Neutrophil (primary cell): Measurements from ENCODE around the gene COL8A2.

Experiments
- H3K27ac ChIP-seq: fragments of 200-600 bp; sonication (generic); 2 replicates; pipeline ENCODE4 v1.5.1; 2016; ENCODE audit warnings: mild to moderate bottlenecking, moderate library complexity
- H3K27me3 ChIP-seq: fragments of 200-600 bp; sonication (generic); 2 replicates; pipeline ENCODE4 v1.6.0; 2016; ENCODE audit warnings: mild to moderate bottlenecking
- H3K36me3 ChIP-seq: fragments of 200-600 bp; sonication (generic); 2 replicates; pipeline ENCODE4 v1.5.1; 2017
- H3K4me1 ChIP-seq, 2 experiments: fragments of 200-600 bp in 1 of 2; sonication (generic) in 1 of 2; 1 replicate in 1 of 2; 2 replicates in 1 of 2; pipeline versions ENCODE4 v1.5.1 to v1.6.1; 2013 to 2016; ENCODE audit warnings: low read depth in 1 of 2, low read length in 1 of 2, mild to moderate bottlenecking in 1 of 2, moderate library complexity in 1 of 2; ENCODE audit not compliant: control insufficient read depth in 1 of 2, insufficient read depth in 1 of 2
- H3K4me3 ChIP-seq, 2 experiments: fragments of 200-600 bp in 1 of 2; sonication (generic) in 1 of 2; 1 replicate in 1 of 2; 2 replicates in 1 of 2; pipeline ENCODE4 v1.5.1; 2013 to 2016; ENCODE audit warnings: low read depth in 1 of 2, low read length in 1 of 2, mild to moderate bottlenecking in 1 of 2, moderate library complexity in 1 of 2
- H3K9me3 ChIP-seq: fragments of 200-600 bp; sonication (generic); 2 replicates; pipeline ENCODE4 v1.5.1; 2016
- CTCF ChIP-seq: fragments of 200-600 bp; sonication (generic); IDR thresholded peaks from 2 replicates; pipeline ENCODE4 v1.5.1; 2016; ENCODE audit warnings: antibody characterized with exemption

The COL8A2 gene

GRCh38 chr1:36136535-36136934 lies 11.5 kb upstream of the COL8A2 start:
- Histone ChIP-seq H3K27ac (no peak overlapping the region), H3K4me3 (no peak overlapping the region), H3K4me1 (peaks cover 14 to 16% of the 10 kb centered on the region in 2 experiments), H3K27me3 (no peaks in the 10 kb centered on the region), H3K36me3 (peaks cover 43% of the 10 kb centered on the region), H3K9me3 (no peaks in the 10 kb centered on the region)
- no peak for TF ChIP-seq CTCF

DNA sequence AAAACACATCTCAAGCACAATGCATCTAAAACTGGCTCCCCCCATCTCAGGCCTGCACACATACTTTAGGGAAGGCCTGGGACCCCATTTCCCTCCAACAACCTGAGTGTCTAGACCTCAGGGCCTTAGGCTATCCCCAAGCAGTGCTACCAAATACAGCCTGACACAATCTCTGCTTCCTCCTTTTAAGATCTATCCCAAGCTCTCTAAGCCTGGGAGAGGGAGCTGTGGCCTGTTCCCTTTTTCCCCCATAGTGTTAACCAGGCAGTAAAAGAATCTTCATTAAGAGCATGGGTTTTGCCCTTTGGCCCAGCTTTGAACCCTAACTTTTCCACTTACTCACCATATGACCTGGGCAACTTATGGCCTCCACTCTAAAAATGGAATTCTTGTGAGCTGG lies 10.8 kb upstream of the COL8A2 start:
- TF ChIP-seq CTCF, result no peak
- H3K36me3 ChIP-seq, result peaks cover 43% of the 10 kb centered on the region
- H3K4me1 ChIP-seq, result peaks cover 14 to 16% of the 10 kb centered on the region in 2 experiments
- no peaks in the 10 kb centered on the region for H3K9me3 ChIP-seq
- H3K27me3 ChIP-seq, result no peaks in the 10 kb centered on the region
- no peak overlapping the region for H3K27ac ChIP-seq
- H3K4me3 ChIP-seq, result no peak overlapping the region

GRCh38 chr1:36135330-36135667 lies 10.3 kb upstream of the COL8A2 start:
- TF ChIP-seq CTCF, result no peak
- H3K9me3 ChIP-seq, result no peaks in the 10 kb centered on the region
- H3K36me3 ChIP-seq, result peaks cover 42% of the 10 kb centered on the region
- no peaks in the 10 kb centered on the region for H3K27me3 ChIP-seq
- no peak overlapping the region for H3K27ac ChIP-seq
- H3K4me1 ChIP-seq, result peaks cover 10 to 11% of the 10 kb centered on the region in 2 experiments
- no peak overlapping the region for H3K4me3 ChIP-seq

- peaks cover 8% of the 10 kb centered on the region in 2 experiments for H3K4me1 ChIP-seq
- peaks cover 36% of the 10 kb centered on the region for H3K36me3 ChIP-seq
- no peaks in the 10 kb centered on the region for H3K9me3 ChIP-seq
- peak; percentile 47 for TF ChIP-seq CTCF
- H3K4me3 ChIP-seq, result no peak overlapping the region
- no peak overlapping the region for H3K27ac ChIP-seq
- no peaks in the 10 kb centered on the region for H3K27me3 ChIP-seq
Observed at GRCh38 chr1:36134505-36135329, 9.7 kb upstream of the COL8A2 start.

DNA sequence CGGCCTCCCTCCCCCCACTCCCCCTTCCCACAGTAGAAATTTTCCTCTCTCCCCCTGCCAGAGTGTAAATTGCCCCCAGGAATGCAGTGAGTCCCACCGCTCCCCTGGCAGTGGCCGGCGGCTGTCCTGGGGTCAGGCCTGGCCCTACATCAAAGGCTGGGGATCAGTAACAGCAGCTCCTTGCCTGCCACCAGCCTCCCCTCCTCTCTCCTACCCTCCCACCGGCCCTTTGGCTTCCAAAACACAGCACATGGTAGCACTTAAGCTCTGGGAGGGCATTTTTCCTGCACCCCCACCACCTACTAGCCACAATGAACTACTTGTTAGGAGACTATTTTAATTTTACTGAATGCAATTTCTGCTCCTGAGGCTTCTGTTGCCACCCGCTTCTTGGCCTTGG lies 9.0 kb upstream of the COL8A2 start:
- Histone ChIP-seq H3K27ac (no peak overlapping the region), H3K36me3 (peaks cover 30% of the 10 kb centered on the region), H3K9me3 (no peaks in the 10 kb centered on the region), H3K4me3 (no peak overlapping the region), H3K4me1 (peaks cover 8% of the 10 kb centered on the region in 2 experiments), H3K27me3 (no peaks in the 10 kb centered on the region)
- no peak for TF ChIP-seq CTCF
